ENCODE measurements around the gene ADGRG1.

ADGRG1 gene

DNA sequence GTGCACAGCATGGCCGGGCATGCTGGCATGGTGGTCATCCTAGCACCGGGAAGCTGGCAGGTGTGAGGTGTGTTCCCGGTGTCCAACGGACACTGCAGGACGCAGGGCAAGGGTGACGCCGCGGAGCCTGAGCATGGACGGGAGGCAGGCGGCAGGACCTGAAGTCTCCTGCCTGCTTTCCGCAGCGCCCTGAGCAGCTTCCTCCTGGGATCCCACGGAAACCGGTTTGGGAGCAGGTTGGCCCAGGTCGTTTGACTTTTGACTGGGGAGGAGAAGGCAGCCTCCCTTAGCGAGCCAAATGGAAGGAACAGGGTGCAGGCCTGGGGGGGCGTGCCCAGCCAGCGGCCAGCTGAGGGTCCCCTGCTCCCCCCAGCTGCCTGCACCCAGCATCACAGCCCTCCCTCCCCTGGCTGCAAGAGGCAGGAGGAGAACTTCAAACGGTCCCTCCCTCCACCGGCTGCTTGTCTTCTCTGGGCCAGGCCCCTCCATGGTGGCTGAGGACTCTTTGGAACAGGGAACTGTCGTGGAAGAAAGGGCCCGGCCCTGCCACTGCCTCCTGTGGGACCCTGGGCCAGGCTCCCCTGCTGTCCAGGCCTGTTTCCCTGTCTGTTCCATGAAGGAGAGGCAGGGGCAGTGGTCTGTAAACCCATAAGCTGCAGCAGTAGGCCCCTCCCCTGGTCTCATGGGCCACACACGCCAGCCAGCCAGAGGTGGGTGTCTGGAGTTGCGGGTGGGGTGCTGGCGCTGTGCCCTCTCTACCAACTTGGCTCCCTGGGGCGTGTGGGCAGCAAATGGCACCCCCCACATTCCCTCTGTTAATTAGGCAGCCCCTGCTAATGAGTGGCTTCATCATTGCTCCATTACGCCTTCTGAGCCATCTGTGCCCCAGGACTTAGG, 7.8 kb upstream of the ADGRG1 start:
- DNase-seq (ENCODE audit: low read depth, low spot score) = no peak

DNA sequence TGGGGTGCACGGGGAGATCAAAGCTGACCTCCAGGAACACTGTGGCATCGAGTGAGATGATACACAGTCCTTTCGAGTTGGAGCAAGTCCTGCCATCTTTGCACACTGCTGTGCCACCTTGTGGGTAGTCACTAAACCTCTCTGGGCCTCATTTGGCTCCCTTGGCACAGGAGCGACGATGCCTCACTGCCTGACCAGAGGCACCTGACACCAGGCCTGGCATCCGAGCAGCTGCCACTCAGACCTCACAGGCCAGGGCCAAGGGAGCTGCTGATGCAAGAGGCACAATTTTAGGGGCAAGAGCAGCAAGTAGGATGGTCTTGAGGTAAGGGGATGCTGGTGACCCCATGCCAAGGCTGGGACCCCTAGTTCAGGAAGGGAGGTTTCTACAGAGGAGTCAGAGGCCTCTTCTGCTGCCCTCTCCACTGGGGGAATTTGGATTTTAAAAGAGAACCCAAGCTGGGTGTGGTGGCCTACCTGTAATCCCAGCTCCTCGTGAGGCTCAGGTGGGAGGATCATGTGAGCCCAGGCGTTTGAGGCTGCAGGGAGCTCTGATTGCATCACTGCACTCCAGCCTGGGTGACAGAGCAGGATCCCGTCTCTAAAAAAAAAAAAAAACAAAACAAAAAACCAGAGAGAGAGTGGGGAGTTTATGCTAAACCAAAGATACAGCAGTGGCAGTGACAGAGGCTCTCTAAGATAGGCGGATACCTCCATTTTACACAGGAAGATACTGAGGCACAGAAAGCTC, 6.7 kb upstream of the ADGRG1 start:
- no peak for DNase-seq (ENCODE audit: low read depth, low spot score)

DNA sequence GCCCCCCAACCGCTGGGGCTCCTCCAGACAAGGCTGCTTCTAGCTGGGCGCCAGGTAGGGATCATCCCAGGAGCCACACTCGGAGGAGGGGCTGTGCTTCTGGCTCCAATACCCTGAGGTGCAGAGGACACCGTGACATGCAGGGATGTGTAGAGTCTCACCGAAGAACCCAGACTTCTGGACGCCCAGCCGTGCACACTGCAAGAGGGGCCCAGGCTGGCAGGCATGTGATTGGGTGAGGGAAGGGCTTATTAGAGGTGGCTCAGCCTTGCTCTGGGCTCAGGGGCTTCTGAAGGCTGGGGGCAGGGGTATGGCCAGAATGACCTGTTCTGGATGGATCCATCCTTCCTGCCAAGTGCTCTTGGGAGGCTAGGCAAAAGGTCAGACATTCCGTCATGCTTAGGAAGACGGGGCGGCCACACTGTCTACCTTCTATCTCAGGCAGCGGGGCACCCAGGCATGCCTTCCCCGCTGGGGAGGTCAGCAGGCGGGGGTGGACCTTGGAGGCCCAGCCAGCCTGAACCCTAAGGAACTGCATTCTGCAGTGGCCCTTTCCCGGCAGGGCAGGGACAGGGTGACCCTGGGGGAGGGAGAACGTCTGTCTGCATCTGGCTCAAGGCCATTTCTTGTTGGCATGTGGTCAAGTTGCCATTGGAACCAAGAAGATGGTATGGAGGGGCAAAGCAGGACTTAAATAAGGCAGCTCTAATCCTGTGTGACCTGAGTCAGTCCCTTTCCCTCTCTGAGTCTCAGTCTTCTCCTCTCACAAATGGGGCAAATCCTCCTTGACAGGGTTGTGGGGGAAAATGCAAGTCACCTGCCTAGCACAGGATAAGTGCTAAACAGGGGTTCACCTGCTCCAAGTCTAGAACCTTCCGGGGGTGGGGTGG, 5.8 kb upstream of the ADGRG1 start:
- DNase-seq (ENCODE audit: low read depth, low spot score) = no peak

DNA sequence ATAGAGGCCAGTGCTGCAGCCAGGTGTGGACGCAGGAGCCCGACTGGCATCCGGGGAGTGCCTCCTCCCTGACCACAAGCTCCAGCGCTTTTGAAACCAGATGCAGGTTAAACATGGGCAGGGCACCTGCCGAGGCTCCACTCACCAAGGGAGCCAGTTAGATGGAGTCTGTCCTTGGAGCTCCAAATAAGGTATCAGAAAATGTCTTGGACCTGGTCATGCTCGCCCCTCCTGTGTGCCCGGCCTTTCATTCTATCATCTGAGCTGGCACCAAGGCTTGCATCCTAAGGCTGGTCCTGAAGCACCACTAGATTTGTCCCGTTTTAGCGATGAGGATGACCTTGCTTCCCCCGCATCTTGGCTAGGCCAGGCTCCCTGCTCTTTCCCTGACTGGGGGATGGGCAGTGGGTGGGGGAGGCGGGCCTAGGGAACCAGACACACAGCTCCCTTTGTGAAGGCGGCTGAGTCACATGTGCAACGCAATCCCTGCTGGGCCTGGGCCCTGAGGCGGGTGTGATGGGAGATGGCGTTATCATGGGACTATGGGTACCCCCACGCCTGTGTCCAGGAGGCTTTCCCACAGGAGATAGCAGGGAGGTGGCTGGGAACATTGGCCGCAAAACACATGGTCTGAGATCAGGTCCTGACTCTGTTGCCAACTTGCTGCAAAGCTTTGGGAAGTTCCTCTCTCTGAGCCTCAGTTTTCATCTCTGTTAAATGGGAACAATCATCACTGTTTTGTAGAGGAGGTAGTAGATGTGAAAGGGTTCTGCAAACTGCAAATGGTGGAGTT, 5.0 kb upstream of the ADGRG1 start:
- DNase-seq (ENCODE audit: low read depth, low spot score) = no peak

DNA sequence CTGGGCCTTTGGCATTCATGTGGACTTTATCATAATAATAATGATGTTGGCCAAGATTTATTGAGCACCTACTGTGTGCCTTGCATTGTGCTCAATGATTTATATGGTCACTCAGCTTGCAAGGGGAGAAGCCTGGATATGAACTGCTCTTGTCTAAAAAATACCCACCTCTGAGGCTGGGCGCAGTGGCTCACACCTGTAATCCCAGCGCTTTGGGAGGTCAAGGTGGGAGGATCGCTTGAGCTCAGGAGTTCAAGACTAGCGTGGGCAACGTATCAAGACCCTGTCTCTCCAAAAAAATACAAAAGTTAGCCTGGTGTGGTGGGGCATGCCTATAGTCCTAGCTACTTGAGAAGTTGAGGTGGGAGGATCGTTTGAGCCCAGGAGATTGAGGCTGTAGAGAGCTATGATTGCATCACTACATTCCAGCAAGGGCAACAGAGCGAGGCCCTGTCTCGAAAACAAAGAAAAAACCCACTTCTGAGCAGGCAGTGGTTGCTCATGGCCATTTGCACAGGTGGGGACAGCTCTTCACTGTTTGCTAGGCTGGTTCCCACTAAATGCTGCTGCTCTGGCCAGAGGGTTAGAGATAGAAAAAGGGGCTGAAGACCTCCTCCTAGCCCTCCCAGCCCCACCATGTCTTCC, 4.3 kb upstream of the ADGRG1 start:
- no peak for DNase-seq (ENCODE audit: low read depth, low spot score)

DNA sequence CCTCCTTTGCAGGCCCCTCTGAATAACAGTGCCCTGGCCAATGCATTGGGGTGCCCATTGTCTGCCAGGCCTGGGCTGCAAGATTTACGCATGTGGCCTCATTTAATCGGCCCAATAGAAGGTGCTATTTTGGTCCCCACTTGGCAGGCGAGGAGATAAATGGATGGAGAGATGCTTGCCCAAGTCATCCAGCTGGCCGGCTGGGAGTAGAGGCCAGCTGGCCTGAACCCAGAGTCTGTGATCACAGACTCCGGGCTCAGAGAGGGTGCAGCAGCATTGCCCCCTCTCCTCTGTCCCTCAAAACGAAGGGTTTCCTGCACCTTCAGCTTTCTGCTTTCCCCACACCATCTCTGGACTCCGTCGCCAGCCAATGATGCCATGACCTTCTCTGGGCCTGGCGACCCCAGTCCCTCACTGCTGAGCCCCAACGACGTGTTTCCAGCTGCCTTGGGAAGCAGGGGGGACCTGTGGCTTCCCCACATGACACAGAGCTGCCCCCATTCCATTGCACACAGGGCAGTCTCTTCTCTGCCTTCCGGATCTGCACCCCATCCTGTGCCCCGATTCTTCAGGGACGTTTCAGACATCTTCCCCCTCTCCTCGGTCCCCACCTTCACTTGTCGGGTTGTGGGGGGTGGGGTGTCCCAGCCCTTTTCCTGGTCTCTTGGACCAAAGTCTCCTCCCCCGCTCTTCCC, 3.5 kb upstream of the ADGRG1 start:
- DNase-seq (ENCODE audit: low read depth, low spot score) = no peak

DNA sequence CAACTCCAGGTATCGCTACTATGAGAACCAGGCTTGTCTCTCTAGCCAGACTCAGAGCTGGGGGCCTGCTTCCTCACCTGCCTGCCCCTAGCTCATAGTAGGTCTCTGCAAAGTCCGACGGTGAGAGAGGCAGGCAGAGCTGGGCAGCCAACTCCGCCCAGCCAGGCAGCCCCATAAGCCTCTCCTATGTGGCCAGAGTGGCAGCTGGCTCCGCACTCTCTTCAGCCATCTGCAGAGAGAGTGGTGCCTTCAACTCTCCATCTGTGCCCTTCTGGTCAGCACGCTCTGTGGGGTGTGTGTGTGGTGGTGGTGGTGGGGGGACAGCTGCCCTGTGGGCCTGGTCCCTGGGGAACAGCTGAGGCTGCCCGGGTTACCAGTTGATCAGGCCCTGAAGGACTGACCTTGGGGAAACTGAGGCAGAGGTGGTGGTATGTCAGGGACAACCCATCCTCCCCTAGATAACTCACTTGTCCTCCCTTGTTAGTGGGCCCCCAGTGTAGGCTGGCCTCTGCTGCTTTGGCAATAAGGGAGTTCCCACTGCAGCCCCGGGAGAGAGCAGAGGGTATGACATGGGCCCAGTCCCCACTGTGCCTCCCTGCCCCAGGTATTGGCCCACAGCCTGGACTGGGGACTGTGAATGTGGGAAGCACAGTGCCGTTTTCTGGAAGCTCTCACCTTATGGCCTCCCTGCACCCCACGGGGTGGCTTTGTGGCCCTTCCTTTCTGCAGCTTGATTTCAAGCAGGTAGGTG, 1.8 kb upstream of the ADGRG1 start:
- no peak for DNase-seq (ENCODE audit: low read depth, low spot score)

DNA sequence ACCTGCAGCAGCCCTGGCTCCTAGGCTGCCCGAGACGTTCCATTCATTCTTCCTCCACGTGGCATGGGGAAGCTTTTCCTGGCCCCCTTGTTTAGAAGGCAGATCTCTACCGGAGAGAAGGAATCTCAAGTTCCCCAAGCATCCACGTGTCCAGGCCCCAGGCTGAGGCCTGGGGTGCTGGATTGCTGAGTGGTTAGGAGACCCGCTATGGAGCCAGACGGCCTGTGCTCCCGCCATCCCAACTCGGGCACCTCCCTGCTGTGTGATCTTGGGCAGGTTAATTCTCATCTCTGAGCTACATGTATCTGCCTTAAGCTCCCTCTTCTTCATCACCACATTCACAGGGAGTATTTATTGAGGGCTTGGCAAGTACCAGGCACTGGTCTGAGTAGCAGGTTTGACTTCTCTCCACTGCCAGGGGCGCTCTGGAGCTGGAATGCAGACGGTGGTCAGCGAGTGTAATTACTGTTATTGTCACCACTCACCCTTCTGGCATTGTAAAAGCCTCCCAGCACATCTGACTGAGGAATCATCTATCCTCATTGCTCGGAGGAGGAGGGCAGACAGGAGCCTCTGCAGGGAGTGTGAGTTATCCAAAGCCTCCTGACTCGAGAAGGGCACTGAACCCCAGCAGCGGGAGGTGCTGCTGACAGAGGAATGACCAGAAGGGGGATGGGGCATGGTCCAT, 1.1 kb upstream of the ADGRG1 start:
- DNase-seq (ENCODE audit: low read depth, low spot score) = no peak

DNA sequence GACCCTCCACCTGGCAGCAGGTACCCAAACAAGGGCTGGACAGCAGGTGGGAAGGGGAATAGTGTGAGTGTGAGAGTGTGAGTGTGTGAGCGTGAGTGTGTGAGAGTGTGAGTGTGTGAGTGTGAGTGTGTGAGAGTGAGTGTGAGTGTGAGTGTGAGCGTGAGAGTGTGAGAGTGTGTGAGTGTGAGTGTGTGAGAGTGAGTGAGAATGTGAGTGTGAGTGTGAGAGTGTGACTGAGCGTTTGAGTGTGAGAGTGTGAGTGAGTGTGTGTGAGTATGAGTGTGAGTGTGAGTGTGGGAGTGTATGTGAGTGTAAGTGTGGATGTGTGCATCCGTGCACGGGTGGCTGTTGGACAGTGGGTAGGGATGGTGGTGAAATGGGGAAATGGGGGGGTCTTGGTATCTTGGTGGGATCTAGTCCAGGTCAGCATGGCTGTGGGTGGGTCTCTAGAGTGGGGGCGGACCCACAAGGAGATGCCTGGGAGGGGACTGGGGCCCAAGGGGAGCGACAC, 408 bp downstream of the ADGRG1 start:
- no peak for DNase-seq (ENCODE audit: low read depth, low spot score)

DNA sequence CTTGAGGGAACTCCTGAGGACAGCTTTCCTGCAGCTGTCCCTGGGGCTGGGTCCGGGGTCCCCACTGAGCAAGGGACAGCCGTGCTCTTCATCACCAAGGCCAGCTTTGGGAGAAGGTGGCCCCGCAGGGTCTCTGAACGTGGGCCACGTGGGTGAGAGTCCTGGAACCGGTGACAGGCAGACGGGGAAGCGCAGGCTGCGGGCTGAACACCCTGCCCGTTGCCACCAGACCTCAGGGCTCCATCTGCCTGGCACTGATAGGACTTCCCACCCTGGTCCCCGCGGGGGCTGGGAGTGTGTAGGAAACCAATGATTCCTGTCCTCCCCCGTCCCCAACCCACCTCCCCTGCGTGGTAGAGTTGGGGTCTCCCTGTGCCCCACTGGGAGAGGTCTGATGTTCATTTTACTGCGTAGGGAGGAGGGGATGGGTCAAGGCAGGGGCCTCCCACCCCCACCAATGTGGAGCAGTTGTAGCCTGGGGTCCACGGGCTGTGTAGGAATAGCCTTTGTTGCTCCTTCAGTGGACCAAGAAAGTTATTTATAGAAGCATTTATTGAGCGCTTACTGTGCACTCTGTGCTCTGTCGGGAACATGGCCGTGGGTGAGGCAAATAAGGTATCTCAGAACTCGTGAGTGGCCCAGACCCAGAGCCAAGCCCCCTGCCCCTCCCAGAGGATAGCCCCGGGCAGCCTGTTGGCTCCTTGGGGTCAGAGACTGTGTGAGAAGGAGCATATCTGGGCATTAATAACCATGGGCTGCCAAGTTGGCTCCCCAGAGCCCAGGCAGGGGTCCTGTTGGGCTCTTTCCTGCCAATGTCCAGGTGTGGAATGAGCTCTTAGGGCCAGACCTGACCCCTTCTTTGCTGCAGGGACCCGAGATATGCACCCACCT, 1.3 kb downstream of the ADGRG1 start:
- DNase-seq (ENCODE audit: low read depth, low spot score) = no peak

DNA sequence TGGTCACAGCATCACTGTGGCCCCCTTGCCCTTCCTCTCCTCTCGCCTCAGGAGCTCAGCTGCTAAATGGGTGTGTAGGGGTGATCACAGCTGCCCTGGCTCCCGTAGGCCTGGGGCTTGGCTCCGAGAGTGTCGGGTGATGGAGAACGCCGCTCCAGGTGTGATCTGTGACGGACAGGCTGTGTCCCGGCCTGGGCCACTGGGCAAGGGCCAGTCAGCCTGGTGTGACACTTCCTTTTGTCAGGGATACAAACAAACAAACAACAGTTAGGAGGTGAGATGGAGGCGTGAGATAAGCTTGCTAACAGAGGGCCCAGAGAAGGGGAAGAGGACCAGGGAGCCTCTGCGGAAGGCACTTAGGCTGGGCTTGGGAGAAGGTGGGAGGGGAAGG, 2.0 kb downstream of the ADGRG1 start:
- no peak for DNase-seq (ENCODE audit: low read depth, low spot score)

DNA sequence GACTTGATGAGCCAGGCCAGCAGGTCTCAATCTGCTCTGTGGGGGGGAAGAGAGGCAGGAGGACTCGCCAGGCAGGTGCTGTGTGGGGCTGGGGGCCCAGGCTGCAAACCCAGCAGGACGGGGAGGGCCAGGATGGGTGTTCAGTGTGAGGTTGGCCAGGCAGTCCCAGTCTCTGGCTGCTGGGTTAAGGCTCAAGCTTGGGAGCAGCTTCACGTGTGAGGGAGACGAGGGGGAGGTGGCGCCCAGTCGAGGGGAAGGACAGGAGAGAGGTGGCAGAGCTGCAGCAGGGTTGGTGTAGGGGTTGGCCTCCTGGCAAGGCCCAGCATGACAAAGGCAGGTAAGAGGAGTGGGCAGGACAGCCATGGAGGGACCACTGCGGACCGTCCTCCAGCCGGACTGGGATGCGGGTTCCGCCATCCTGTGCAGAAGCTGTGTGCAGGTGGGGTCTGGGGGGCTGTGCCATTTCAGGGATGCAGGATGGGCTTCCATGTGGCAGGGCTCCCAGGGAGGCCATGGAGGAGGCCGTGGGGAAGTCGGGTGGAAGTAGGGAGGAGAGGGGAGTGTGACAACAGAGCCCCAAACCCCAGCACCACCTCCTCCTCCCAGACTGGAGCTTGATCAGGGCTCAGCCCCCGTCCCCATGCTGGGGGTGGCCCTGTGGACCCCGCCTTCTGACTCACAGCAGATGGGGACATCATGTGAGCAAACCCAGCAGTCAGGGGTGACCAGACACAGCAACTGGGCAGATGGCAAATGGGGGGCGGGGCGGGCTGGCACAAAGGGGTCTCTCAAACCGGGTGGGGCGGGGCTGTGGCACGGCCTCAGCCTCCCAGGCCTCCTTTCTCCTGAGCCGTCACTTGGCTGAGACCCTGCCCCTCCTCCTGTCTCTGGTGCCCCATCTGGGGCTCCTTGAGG, 2.8 kb downstream of the ADGRG1 start:
- no peak for DNase-seq (ENCODE audit: low read depth, low spot score)

DNA sequence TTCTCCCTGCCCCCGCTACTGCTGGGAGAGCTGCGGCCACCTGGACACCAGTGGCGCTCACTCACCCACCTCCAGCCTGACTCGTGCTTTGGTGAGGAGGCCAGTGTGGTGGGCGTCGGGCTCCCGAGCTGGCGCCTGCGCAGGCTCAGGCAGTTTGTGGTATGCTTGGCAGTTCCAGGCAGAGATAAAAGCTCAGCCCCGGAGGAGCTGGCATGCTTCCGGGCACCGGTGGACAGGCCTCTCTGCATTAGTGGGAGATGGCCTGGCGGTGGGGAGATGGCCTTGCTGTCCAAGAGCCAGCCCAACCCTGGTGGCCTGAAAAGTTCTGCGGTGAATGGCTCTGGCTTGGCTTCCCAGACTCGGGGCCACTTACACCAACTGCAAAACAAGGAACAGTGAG, 4.1 kb downstream of the ADGRG1 start:
- no peak for DNase-seq (ENCODE audit: low read depth, low spot score)

DNA sequence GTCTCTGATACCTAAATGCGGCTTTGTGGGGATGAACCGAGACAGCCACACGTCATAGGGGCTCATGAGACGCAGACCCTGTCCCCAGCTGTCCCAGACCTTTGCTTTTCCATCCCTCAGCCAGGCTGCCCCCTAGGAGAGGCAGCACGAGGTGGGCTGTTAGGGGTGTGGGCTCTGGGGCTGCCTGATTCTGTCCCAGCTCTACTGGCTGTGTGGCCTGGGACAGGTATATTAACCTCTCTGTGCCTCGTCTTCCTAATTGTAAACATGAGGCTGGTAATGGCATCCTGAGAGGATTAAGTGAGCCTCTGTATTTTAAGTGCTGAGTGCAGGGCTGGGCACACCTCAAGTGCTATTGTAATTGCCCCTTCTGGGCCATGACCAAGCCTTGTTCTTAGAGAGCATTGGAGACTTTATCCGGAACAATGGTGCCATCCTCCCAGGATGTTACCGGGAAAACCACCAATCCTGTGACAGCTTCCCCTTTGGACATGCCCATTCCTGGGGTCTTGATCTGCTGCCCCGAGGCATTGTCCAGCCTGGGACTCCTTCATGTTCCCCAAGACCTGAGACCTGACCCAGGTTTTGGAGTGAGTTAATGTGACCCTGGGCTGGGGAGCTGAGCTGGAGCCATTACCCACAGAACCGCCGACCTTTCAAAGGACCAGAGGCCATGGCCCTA, 5.1 kb downstream of the ADGRG1 start:
- DNase-seq (ENCODE audit: low read depth, low spot score) = no peak

DNA sequence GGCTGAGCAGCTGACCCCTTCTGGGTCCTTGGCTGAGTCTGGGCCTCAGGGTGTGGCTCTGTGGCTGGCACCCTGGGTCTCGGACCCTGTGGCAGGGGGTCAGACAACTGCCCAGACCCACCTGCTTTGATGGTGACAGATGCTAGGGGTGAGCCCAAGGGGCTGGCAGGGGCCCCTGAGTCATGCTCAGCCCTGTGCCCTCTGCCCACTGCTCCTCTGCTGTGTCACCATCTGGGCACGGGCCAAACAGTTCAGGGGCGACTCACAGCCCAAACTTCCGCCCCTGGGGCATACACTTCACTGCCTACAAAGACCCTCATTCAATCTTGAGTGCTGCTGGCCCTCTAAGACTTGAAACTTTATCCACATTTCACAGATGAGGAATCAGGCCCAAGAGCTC, 5.7 kb downstream of the ADGRG1 start:
- DNase-seq (ENCODE audit: low read depth, low spot score) = no peak

Data from activated CD4-positive, CD25-positive, alpha-beta regulatory T cell treated with anti-CD3 and anti-CD28 coated beads, Interleukin-2, amount 50 U/mL, for 16 hours (primary cell).